ENCODE results near the gene SASH3. TPM values are rescaled to one million over a fixed set of nuclear protein-coding genes. Genes with fewer than 3 reads are reported as not detected.
"Not testable (repeated sequence)": the region's sequence is repeated elsewhere in the genome, so short reads cannot be mapped to it uniquely, and the experiment has no call there.

SASH3 gene
- 100 to 1,000 TPM; 229 to 245 TPM for total RNA-seq

- Mint-ChIP-seq H3K4me3 (peak within 1 kb of the TSS; percentile 81), H3K27ac (peak within 1 kb of the TSS; percentile 92), H3K36me3 (ENCODE audit: low read depth) (peaks cover 53% of the 10 kb centered on the region), H3K27me3 (no peaks in the 10 kb centered on the region), H3K4me1 (peaks cover 59% of the 10 kb centered on the region), H3K9me3 (no peaks in the 10 kb centered on the region)
- DNase-seq = peak; percentile 81
- ChIA-PET POLR2A (interaction anchor here (0.8 to 20.1 kb wide), 8 partner anchors 10 to 306 kb away, joined by 3 to 354 read pairs (median 64); partner anchors contain the start of gene XPNPEP2), CTCF (interaction anchor here (1.3 to 5.6 kb wide), 6 partner anchors 10 to 102 kb away, joined by 3 to 38 read pairs (median 26); no protein-coding TSS in a partner anchor)
These were observed at the start of gene SASH3 for GRCh38 chrX:129779747-129780146. Gene SASH3 (plus strand): TSS chrX:129779949. CDS start chrX:129780098, 149 bp downstream.

DNA sequence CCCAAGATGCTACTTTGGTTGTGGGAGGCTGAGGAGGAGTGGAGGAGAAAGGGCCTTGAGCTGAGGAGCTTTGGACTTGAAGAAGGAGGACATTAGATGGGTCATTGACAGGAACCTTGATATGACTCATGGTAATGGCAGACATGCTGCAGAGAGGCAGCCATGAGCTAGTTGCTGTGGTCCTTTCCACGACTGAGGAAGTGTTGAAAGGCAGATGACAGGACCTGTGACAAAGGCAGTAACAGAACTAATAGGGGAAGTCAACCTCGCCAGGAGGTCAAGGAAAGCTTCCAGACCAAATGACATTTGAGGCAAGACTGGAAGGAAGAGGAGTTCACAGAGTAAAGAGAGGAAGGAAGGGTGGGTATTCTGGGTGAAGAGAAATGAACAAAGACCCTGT lies 48.5 kb upstream of the SASH3 start:
- Mint-ChIP-seq H3K4me3 (no peak overlapping the region), H3K27ac (peak overlapping the region; percentile 45), H3K9me3 (peaks cover 2% of the 10 kb centered on the region), H3K4me1 (peaks cover 32% of the 10 kb centered on the region), H3K36me3 (ENCODE audit: low read depth) (no peaks in the 10 kb centered on the region), H3K27me3 (no peaks in the 10 kb centered on the region)
- ChIA-PET POLR2A (no interaction called here), CTCF (no interaction called here)
- DNase-seq = no peak

- Mint-ChIP-seq H3K27ac (no peak overlapping the region), H3K36me3 (ENCODE audit: low read depth) (no peaks in the 10 kb centered on the region)
These were observed 46.9 kb upstream of the SASH3 start for GRCh38 chrX:129732857-129733256.

DNA sequence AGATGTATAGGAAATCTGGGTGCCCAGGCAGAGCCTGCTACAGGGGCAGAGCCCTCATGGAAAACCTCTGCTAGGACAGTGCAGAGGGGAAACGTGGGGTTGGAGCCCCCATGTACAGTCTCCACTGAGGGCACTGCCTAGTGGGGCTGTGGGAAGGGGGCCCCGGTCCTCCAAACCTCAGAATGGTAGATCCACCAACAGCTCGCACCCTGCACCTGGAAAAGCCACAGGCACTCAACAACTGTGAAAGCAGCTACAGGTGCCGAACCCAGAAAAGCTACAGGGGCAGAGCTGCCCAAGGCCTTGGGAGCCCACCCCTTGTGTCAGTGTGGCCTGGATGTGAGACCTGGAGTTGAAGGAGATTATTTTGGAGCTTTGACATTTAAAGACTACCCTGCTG lies 46.4 kb upstream of the SASH3 start:
- Mint-ChIP-seq H3K4me1 (peaks cover 44% of the 10 kb centered on the region), H3K27ac (no peak overlapping the region), H3K4me3 (no peak overlapping the region), H3K36me3 (ENCODE audit: low read depth) (no peaks in the 10 kb centered on the region), H3K9me3 (peaks cover 2% of the 10 kb centered on the region), H3K27me3 (no peaks in the 10 kb centered on the region)
- POLR2A ChIA-PET = no interaction called here
- CTCF ChIA-PET = interaction anchor here (1.0 kb wide), 1 partner anchor 22 kb away, joined by 3 read pairs; no protein-coding TSS in a partner anchor
- DNase-seq = no peak

More at GRCh38 chrX:129732857-129733256, 46.9 kb upstream of the SASH3 start:
- ChIA-PET CTCF (interaction anchor here (1.0 kb wide), 1 partner anchor 23 kb away, joined by 3 read pairs; no protein-coding TSS in a partner anchor), POLR2A (no interaction called here)
- peaks cover 2% of the 10 kb centered on the region for H3K9me3 Mint-ChIP-seq
- DNase-seq = no peak
- H3K4me1 Mint-ChIP-seq = peaks cover 40% of the 10 kb centered on the region
- no peaks in the 10 kb centered on the region for H3K27me3 Mint-ChIP-seq
- H3K4me3 Mint-ChIP-seq = no peak overlapping the region

DNA sequence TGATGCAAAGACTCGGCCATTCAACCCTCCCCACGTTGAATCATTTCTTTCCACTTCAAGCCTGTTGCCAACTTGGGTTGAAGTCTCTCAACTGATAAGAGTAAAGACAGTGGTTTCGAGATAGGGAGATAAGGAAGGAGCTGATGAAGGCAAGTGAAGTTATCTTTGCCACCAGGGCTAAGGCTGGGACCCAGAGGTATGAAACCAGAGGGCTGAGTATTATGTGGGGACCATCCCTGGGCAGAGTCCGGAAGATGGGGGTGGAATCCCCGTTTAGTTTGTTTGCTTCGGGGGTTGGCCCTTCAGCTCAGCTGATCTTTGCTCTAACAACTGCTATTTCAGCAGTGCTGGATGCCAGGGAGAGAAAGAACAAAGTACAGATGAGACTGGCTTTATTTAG lies 43.3 kb upstream of the SASH3 start:
- no peak for DNase-seq
- Mint-ChIP-seq H3K9me3 (no peaks in the 10 kb centered on the region), H3K4me3 (no peak overlapping the region), H3K4me1 (peaks cover 44% of the 10 kb centered on the region), H3K27ac (peak overlapping the region; percentile 72), H3K36me3 (ENCODE audit: low read depth) (no peaks in the 10 kb centered on the region), H3K27me3 (no peaks in the 10 kb centered on the region)
- CTCF ChIA-PET = interaction anchor here (1.0 to 3.3 kb wide), 2 partner anchors 11 to 19 kb away, joined by 4 to 14 read pairs; no protein-coding TSS in a partner anchor
- POLR2A ChIA-PET = interaction anchor here (0.9 to 4.6 kb wide), 6 partner anchors 9 to 61 kb away, joined by 3 to 47 read pairs (median 6); partner anchors contain the start of gene SASH3

GRCh38 chrX:129737916-129738315 lies 41.8 kb upstream of the SASH3 start:
- DNase-seq = no peak
- Mint-ChIP-seq H3K4me3 (no peak overlapping the region), H3K4me1 (peaks cover 45% of the 10 kb centered on the region), H3K9me3 (no peaks in the 10 kb centered on the region), H3K36me3 (ENCODE audit: low read depth) (no peaks in the 10 kb centered on the region), H3K27ac (peak overlapping the region; percentile 54), H3K27me3 (no peaks in the 10 kb centered on the region)
- ChIA-PET CTCF (interaction anchor here (0.7 to 3.3 kb wide), 5 partner anchors 8 to 52 kb away, joined by 3 to 14 read pairs (median 3); no protein-coding TSS in a partner anchor), POLR2A (interaction anchor here (4.6 kb wide), 1 partner anchor 44 kb away, joined by 47 read pairs; the partner anchor contains the start of gene SASH3)

DNA sequence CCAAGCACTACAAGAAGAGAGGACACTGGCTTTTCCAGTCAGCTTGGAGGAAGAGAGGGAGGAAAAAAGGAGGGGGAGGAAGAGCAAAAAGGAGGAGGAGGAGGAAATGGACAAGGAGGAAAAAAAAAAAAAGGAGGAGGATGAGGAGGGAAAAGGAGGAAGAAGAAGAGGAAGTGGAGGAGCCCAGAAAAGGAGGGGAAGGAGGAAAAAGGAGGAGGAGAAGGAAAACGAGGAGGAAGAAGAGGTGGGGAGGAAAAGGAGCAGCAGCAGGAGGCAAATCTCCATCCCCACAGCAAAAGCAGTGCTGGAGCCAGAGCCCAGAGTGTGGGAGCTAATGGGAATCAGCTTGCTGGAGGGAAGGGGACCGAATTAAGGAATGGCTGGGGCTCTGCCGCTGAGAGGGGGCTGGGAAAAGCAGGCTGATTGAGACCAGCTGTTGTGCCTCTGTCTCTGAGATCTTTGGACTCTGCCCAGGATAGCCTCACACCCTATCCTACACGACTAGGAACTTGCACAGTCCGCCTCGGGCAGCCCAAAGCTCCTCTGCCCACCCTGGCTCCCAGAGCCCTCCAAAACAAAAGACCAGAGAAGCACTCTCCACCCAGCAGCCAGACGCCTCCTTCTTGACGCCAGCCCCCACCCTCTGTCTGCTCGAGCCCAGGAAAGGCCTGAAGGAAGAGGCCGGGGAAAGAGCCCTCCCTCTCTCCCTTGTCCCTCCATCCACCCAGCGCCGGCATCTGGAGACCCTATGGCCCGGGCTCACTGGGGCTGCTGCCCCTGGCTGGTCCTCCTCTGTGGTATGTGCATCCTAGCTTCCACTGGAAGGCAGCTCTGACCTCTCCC lies 41.1 kb upstream of the SASH3 start, which contains the start of gene XPNPEP2:
Gene XPNPEP2 (plus strand): TSS at position 514 of the 843 bp plus-strand sequence. CDS start 235 bp downstream, at position 749.
- Mint-ChIP-seq H3K36me3 (ENCODE audit: low read depth) (no peaks in the 10 kb centered on the region), H3K4me3 (no peak within 1 kb of the TSS), H3K27ac (peak within 1 kb of the TSS; percentile 54), H3K4me1 (peaks cover 52% of the 10 kb centered on the region), H3K27me3 (no peaks in the 10 kb centered on the region), H3K9me3 (no peaks in the 10 kb centered on the region)
- POLR2A ChIA-PET = interaction anchor here (0.5 to 4.6 kb wide), 2 partner anchors 43 to 225 kb away, joined by 4 to 47 read pairs; partner anchors contain the start of gene SASH3
- no peak for DNase-seq
- CTCF ChIA-PET = interaction anchor here (0.7 to 3.3 kb wide), 4 partner anchors 8 to 51 kb away, joined by 3 to 14 read pairs (median 4); no protein-coding TSS in a partner anchor

GRCh38 chrX:129739578-129739977 lies 40.2 kb upstream of the SASH3 start:
- peaks cover 61% of the 10 kb centered on the region for H3K4me1 Mint-ChIP-seq
- no peaks in the 10 kb centered on the region for H3K36me3 Mint-ChIP-seq (ENCODE audit: low read depth)
- ChIA-PET CTCF (interaction anchor here (1.0 kb wide), 1 partner anchor 13 kb away, joined by 3 read pairs; no protein-coding TSS in a partner anchor), POLR2A (interaction anchor here (4.6 kb wide), 1 partner anchor 42 kb away, joined by 47 read pairs; the partner anchor contains the start of gene SASH3)
- no peaks in the 10 kb centered on the region for H3K27me3 Mint-ChIP-seq
- no peak for DNase-seq
- H3K27ac Mint-ChIP-seq = no peak overlapping the region
- H3K4me3 Mint-ChIP-seq = no peak overlapping the region
- no peaks in the 10 kb centered on the region for H3K9me3 Mint-ChIP-seq

DNA sequence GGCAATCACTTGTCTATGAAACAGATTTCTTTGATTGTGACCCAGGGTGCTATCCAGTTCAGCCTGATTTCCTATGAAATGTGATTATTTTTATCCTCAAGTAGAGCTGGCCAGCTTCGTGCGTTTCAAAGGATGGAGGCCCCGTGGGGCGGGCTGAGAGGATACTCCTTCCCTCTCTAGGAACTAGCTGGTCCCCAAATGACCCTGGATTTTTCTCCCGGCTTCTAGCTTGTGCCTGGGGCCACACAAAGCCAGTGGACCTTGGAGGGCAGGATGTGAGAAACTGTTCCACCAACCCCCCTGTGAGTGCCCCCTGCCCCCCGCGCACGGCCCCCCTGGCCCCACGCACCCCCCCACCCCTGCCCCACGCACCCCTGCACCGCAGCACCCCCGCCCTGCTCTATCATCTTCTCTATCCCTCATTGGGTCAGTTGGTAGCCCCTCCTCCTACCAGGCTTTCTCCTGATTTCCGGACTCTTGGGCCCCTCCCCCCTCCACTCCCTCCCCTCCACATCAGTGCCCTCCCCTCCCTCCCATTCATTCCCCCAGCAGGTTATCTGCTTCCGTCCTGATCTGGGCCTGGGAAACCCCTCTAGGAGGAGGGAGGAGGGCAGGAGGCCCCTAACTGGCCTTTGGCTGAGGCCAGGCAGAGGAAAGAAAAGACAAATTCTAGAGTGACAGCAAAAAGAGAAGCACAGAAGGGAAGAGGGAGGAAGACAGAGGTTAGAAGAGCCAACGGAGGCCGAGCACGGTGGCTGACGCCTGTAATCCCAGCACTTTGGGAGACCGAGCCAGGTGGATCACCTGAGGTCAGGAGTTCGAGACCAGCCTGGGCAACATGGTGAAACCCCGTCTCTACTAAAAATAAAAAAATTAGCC lies 37.6 kb upstream of the SASH3 start:
- POLR2A ChIA-PET = interaction anchor here (4.9 to 5.5 kb wide), 2 partner anchors 16 to 39 kb away, joined by 34 to 45 read pairs; partner anchors contain the start of gene SASH3
- H3K9me3 Mint-ChIP-seq = no peaks in the 10 kb centered on the region
- H3K4me3 Mint-ChIP-seq = no peak overlapping the region
- H3K27ac Mint-ChIP-seq = peak overlapping the region; percentile 72
- H3K4me1 Mint-ChIP-seq = peaks cover 62% of the 10 kb centered on the region
- no peaks in the 10 kb centered on the region for H3K36me3 Mint-ChIP-seq (ENCODE audit: low read depth)
- H3K27me3 Mint-ChIP-seq = no peaks in the 10 kb centered on the region
- no peak for DNase-seq
- CTCF ChIA-PET = no interaction called here

DNA sequence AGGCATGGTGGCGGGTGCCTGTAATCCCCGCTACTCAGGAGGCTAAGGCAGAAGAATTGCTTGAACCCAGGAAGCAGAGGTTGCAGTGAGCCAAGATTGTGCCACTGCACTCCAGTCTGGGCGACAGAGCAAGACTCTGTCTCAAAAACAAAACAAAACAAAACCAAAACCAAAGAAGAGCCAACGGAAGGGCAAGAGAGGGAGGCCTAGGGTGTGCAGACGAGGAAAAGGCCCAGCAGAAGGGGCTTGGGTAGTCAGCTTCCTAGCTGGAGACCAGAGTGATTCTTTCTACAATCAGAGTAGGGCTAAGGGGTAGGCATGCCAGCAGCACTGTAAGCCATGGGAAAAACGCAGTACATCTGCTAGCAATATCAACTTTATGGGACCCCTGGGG lies 37.0 kb upstream of the SASH3 start:
- ChIA-PET POLR2A (interaction anchor here (4.9 to 5.5 kb wide), 2 partner anchors 15 to 38 kb away, joined by 34 to 45 read pairs; partner anchors contain the start of gene SASH3), CTCF (interaction anchor here (1.1 to 1.9 kb wide), 2 partner anchors 17 to 106 kb away, joined by 3 to 5 read pairs; no protein-coding TSS in a partner anchor)
- H3K9me3 Mint-ChIP-seq; H3K27me3 Mint-ChIP-seq; H3K4me3 Mint-ChIP-seq; H3K36me3 Mint-ChIP-seq (ENCODE audit: low read depth); DNase-seq: not testable (repeated sequence)
- Mint-ChIP-seq H3K4me1 (peaks cover 57% of the 10 kb centered on the region), H3K27ac (peak overlapping the region; percentile 72)

- H3K4me1 Mint-ChIP-seq = peaks cover 49% of the 10 kb centered on the region
- H3K9me3 Mint-ChIP-seq = no peaks in the 10 kb centered on the region
- no peak overlapping the region for H3K4me3 Mint-ChIP-seq
- peak overlapping the region; percentile 68 for H3K27ac Mint-ChIP-seq
- H3K36me3 Mint-ChIP-seq (ENCODE audit: low read depth) = no peaks in the 10 kb centered on the region
- POLR2A ChIA-PET = interaction anchor here (1.5 to 5.5 kb wide), 6 partner anchors 14 to 54 kb away, joined by 3 to 45 read pairs (median 8); partner anchors contain the start of gene SASH3
- H3K27me3 Mint-ChIP-seq = no peaks in the 10 kb centered on the region
- no peak for DNase-seq
- CTCF ChIA-PET = interaction anchor here (0.8 to 1.9 kb wide), 3 partner anchors 11 to 107 kb away, joined by 3 to 5 read pairs (median 3); no protein-coding TSS in a partner anchor
These were observed 35.9 kb upstream of the SASH3 start for GRCh38 chrX:129743821-129744220.

DNA sequence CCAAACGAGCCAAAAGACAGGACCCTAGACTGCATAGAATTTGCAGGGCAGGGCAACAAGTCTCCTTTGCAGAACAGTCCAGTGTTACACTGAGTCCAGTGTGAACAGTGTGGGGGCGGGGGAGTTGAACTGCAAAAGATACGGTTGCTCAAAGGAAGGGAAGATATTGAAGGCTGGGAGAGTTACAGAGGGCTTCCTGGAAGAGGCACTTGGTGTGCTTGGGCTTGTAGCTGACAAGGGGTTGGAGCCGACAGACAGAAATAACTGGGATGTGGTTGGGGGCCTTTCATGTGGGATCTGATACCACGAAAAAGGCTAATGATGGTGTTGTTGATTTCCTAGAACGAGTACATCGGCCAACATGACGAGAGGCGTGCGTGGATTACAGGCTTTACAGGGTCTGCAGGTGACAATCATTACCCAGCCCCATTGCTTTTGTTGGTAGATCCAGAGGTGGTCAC lies 34.9 kb upstream of the SASH3 start:
- POLR2A ChIA-PET = interaction anchor here (1.3 to 5.5 kb wide), 7 partner anchors 13 to 64 kb away, joined by 3 to 45 read pairs (median 8); partner anchors contain the start of gene SASH3
- H3K27me3 Mint-ChIP-seq = no peaks in the 10 kb centered on the region
- H3K4me1 Mint-ChIP-seq = peaks cover 45% of the 10 kb centered on the region
- H3K27ac Mint-ChIP-seq = peak overlapping the region; percentile 65
- CTCF ChIA-PET = interaction anchor here (0.8 to 2.0 kb wide), 3 partner anchors 10 to 36 kb away, joined by 3 to 7 read pairs (median 3); no protein-coding TSS in a partner anchor
- H3K4me3 Mint-ChIP-seq = peak overlapping the region; percentile 30
- no peaks in the 10 kb centered on the region for H3K36me3 Mint-ChIP-seq (ENCODE audit: low read depth)
- no peaks in the 10 kb centered on the region for H3K9me3 Mint-ChIP-seq
- DNase-seq = peak; percentile 57
